Amniotic stem cell (primary cell): ENCODE measurements around the gene TEX19.
"Not testable (repeated sequence)": the region's sequence is repeated elsewhere in the genome, so short reads cannot be mapped to it uniquely, and the experiment has no call there.

Experiments used
- DNase-seq: peaks from one replicate; lab custom pipeline; 2025; lab: John Stamatoyannopoulos, UW

TEX19 gene

DNA sequence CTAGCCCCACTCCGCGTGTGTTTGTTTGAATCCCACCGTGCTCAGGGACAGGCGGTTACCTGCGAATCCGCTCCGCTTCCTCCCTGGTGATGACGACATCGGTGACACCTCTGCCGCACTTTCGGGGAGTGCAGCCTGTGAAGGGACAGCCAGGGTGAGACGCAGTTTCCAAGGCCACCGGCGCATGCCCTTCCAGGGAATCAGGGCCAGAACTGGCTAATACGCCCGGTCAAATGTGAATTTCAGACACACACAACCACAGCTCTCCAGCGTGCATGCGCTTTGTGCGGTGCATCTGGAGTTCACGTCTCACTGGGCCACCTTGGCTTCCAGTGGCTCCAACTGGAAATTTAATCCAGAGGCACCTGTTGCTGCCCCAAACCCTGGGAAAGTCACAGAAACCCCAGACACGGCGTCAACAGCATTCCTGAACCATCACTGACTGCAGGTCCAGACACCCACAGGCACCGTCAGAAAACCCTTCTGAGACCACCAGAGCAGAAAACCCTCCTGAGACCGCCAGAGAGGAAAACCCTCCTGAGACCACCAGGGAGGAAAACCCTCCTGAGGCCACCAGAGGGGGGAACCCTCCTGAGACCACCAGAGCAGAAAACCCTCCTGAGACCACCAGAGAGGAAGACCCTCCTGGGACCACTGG, 52.5 kb downstream of the TEX19 start:
- no peak for DNase-seq

GRCh38 chr17:82412081-82412480, 53.0 kb downstream of the TEX19 start:
- not testable (repeated sequence) for DNase-seq

- DNase-seq, result no peak
Measured at GRCh38 chr17:82412535-82413520, 53.8 kb downstream of the TEX19 start.
